ENCODE measurements around the gene COL15A1.
A peak's percentile ranks its signal among the peaks of the same experiment; 100 is the strongest.

Gene COL15A1

DNA sequence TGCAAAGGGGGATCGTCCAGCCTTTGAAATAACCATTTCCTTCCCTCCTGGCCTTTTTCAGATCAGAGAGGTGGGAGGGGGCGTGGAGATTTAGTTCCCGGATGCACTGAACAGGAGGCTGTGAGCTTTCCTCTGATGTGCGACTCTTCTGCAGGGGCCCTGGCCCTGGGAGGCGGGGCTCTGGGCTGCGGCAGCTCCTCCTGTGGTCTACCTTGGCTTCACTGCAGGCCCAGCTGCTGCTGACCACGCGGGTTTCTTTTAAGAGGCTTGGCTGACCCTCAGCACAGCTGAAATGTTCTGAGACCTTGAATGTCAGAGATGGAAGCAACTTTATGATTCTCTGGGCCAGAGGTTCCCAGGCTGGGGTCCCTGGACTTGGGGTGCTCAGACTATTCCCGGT, 27.0 kb upstream of the COL15A1 start:
- DNase-seq (ENCODE audit: low spot score) = no peak

- DNase-seq (ENCODE audit: low spot score) = no peak
Observed at GRCh38 chr9:98917746-98918487, 25.8 kb upstream of the COL15A1 start.

DNA sequence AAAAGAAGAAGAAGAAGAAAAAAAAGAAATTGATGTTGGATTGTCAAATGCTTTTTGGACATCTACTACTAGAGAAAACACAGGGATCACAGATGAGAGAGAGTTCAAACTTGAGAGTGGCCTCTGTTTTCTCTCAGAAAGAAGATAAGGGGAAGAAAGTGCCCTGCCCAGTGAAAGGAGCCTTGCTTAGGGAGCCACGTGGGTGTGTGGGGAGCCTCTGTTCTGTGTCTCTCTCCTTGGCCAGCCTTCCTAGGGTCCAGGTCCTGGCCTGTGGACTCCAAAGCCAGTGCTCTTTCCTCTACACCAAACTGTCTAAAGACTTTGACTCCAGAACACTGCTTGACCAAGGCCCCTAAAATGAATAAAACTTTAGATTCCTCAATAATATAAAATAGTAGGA, 22.0 kb upstream of the COL15A1 start:
- no peak for DNase-seq (ENCODE audit: low spot score)

DNA sequence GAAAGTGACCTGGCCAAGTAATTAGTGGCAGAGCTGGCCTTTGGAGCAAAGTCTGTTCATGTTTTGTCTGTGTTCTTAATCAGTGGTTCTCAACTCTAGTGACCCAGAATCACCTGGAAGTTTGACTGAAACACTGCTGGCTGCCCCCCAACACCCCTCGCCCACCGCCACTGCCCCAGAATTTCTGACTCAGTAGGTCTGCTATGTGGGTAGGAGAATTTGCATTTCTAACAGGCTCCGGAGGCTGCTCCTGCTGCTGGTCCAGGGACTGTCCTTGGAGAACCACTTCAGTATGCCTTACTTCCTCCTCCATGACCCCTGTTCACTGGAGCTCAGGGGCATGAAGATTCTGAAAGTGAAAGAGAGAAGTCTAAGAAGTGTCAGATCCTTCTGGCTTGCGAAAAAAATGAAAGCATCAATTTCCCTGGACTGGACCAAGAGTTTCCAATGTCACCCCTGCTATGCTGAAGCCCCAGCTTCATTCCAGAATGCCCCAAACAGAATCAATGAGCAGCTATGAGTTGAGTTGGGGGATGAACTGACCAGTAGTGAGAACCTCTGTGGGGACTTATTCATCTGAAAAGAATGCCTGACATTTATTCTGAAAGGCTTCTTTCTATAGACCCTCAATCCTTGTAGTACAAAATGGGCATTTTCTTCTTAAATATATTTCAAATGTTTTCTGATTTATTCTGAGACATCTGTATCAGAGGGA, 20.8 kb upstream of the COL15A1 start:
- DNase-seq (ENCODE audit: low spot score) = no peak

DNA sequence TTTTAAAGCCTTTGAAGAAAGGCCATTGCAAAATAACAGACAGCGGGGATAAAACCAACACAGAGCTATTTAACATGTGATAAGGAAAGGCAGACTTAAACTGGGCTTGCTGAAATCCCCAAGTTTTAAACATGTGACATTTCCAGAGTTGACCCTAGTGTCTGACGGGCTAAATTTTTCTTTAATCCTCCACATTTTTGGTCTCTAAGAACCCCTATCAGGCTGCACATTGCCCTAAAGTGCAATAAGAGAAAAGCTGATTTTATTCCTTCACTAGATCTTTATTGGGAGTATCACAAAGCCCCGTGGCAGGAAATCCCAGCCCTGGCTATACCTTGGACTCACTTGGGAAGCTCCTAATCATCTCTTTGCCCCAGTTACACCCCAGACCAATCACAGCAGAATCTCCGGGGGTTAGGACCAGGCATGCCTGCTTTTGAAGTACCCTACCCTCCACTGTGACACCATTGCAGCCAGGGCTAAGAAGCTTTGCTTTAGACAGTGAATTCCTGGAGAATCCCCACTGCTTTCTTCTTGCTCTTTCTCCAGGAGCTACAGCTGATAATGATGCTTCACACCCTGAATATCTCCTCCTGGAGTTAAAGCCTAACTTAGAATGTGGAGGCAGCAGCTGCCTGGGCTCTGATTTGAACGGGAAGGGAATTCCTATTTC, 20.1 kb upstream of the COL15A1 start:
- no peak for DNase-seq (ENCODE audit: low spot score)

GRCh38 chr9:98924946-98925820, 18.5 kb upstream of the COL15A1 start:
- no peak for DNase-seq (ENCODE audit: low spot score)

GRCh38 chr9:98925956-98926355, 17.8 kb upstream of the COL15A1 start:
- no peak for DNase-seq (ENCODE audit: low spot score)

DNA sequence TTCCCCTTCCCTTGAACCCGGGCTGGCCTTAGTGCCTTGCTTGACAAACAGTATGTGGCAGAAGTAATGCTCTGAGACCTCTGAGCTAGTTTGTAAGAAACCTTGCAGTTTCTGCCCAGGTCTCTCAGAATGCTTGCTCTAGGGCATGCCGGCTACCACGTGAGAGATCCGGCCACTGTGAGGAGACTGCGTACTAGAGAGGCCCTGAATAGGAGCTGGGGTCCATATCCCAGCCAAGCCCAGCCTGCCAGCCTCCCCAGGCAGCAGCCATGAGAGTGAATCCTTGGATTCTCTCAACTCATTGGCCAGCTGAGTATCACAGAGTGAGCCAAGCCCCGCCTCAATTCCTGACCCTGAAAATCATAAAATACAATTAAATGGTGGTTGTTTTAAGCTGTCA, 16.0 kb upstream of the COL15A1 start:
- DNase-seq (ENCODE audit: low spot score) = no peak

DNA sequence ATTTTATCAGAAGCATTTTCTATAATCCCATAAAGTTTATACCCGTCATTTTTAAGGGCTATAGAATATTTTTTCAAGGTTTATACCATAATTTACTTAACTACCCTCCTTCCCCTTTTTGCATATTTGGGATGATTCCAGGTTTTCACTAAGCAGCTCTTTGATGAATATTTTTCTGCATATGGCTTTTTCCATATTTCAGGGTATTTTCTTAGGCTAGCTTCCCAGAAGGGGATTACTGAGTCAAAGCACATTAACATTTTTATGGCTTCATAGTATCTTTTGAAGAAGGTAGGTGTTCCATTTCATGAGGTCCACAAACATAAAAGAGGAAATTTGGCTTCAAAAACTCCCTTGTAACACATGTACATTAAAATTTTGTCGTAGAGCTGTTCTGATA, 14.6 kb upstream of the COL15A1 start:
- DNase-seq (ENCODE audit: low spot score) = no peak

DNA sequence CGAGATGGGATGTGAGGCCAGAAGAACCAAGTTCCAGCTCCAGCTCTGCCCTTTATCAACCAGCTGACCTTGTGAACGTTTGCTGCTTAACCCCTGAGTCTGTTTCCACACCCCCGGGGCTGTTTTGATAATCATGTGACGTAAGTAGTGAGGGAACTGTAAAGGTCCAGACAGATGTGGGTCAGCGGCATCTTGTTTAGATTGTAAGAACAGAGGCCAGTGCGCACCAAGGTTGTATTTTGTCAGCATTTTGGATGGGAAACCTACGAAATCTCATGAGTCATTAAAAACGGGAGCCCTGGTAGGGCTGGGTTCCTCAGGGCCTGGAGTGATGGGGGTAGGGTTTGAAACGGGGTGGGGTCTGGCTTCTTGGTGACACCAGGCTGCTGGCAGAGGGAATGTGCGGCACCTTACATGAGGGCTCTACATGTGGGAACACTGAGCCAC, 13.8 kb upstream of the COL15A1 start:
- DNase-seq (ENCODE audit: low spot score) = no peak

- no peak for DNase-seq (ENCODE audit: low spot score)
Observed at GRCh38 chr9:98930792-98931191, 12.9 kb upstream of the COL15A1 start.

DNA sequence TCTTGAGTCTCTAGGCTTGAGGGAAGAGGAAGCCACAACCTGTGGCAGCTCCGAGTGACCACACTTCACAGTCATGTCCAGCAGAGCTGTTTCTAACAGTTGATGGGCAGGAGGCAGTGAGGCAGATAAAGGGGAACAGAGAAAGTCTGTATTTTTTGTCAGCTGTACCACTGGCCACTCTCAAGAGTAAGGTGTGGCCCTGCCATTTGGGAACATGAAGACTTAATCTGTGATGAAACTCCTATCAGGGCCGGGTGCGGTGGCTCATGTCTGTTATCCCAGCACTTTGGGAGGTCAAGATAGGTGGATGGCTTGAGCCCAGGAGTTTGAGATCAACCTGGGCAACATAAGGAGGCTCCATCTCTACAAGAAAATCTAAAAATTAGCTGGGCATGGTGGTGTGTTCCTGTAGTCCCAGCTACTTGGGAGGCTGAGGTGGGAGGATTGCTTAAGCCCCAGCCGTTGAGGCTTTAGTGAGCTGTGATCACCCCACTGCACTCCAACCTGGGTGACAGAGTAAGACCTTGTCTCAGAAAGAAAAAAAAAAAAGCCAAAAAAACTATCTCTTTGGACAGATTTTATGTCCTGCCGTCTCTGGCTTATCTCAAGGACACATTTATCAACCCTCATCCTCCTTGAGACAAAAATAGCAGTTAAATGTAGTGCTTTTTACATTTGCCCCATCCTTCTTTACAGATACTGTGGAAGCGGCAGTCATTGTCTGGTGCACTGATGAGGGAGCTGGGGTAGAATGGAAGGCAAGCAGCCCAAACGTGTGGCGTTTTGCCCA, 11.9 kb upstream of the COL15A1 start:
- no peak for DNase-seq (ENCODE audit: low spot score)

GRCh38 chr9:98933185-98933584, 10.5 kb upstream of the COL15A1 start:
- DNase-seq (ENCODE audit: low spot score) = no peak

DNA sequence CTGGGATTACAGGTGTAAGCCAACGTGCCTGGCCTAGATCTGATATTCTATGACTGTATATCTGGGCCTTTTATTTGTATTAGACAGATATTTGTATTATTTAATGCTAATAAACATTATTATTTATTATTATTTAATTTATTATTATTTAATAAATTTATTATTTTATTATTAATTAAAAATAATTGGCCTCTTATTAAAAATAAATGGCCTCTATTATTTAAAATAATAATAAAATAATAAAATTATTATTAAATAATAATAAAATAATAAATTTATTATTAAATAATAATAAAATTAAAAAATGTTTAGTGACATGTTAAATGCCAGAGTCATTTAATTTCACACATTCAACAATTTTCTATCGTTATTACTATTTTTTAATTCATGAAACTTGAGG, 9.8 kb upstream of the COL15A1 start:
- DNase-seq (ENCODE audit: low spot score) = no peak

DNA sequence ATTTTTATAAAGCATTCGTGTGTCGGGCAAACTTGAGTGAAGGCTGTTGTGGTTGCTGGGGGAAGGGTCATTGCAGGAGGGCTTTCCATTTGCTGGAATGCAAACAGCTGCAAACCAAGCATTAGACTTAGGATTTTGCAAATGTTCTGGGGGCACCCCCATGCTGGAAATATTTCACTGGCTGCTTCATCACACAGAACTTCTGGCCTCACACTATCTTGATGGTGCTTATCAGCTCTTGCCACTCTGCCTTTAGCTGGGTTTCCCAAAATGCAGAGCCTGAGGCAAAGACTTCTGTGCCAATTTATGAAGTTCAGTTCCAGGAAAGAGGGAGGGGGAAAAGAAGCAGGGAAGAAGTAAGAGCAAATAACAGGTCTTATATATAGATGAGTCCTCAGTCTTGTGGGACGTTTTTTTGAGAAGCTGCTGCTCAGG, 8.6 kb upstream of the COL15A1 start:
- peak; percentile 25 for DNase-seq (ENCODE audit: low spot score)

DNA sequence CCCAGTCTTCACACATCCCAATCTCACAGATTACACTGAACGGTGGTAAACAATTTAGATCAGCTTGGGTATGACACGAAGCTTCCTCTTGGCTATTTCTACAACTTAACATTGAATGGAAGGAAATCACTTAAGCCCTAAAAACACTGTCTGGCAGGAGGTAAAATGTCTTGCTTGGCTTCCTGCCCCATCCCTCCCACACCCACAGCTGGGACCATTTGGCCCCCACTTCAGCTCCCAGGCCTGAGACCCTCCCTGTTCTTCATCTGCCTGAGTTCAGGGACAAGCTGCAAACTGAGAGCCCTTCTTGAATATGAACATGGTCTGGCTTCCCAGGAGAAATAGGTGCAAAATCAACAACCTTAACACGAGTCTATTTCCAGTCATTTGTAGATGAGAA, 3.4 kb upstream of the COL15A1 start:
- no peak for DNase-seq (ENCODE audit: low spot score)

- DNase-seq (ENCODE audit: low spot score) = no peak
Observed at GRCh38 chr9:98941946-98942523, 1.7 kb upstream of the COL15A1 start.

GRCh38 chr9:98942906-98943681, 613 bp upstream of the COL15A1 start:
- no peak for DNase-seq (ENCODE audit: low spot score)

GRCh38 chr9:98944057-98944733, 488 bp downstream of the COL15A1 start:
- no peak for DNase-seq (ENCODE audit: low spot score)

GRCh38 chr9:98944734-98945074, 997 bp downstream of the COL15A1 start:
- no peak for DNase-seq (ENCODE audit: low spot score)
